ENCODE results near the gene TMPRSS9. TPM values are rescaled to one million over a fixed set of nuclear protein-coding genes. Genes with fewer than 3 reads are reported as not detected.

The TMPRSS9 gene
- total RNA-seq, 3 donors from 2014 or later = not detected

Other genes with a start within 250 kb of the TMPRSS9 start
- 100 to 1,000 TPM in 2 of 3 donors, 10 to 100 TPM in 1; 91.9 to 109 (median 108) TPM for gene AP3D1, start 208.7 kb upstream of the TMPRSS9 start, total RNA-seq
- gene DOT1L, start 196.3 kb upstream of the TMPRSS9 start, total RNA-seq = 10 to 100 TPM; 89.3 to 96.0 (median 94.0) TPM
- gene PLEKHJ1, start 123.9 kb upstream of the TMPRSS9 start, total RNA-seq = 10 to 100 TPM; 69.0 to 92.2 (median 71.4) TPM
- 100 to 1,000 TPM; 174 to 195 (median 179) TPM for gene SF3A2, start 123.4 kb upstream of the TMPRSS9 start, total RNA-seq
- 1 to 10 TPM; 3.9 to 9.4 (median 5.8) TPM for gene AMH, start 110.9 kb upstream of the TMPRSS9 start, total RNA-seq
- under 1 TPM; 0.63 to 0.95 (median 0.89) TPM for gene JSRP1, start 103.8 kb upstream of the TMPRSS9 start, total RNA-seq
- under 1 TPM in 1 of 3 donors, not detected in 2; 0.11 TPM for gene PEAK3, start 78.1 kb upstream of the TMPRSS9 start, total RNA-seq
- gene LINGO3, start 52.1 kb upstream of the TMPRSS9 start, total RNA-seq = not detected
- gene LSM7, start 31.7 kb upstream of the TMPRSS9 start, total RNA-seq = 100 to 1,000 TPM; 275 to 313 (median 307) TPM
- 10 to 100 TPM; 42.1 to 45.3 (median 42.2) TPM for gene SPPL2B, start 31.6 kb upstream of the TMPRSS9 start, total RNA-seq
- gene TIMM13, start 67.3 kb downstream of the TMPRSS9 start, total RNA-seq = 100 to 1,000 TPM; 273 to 326 (median 286) TPM
- gene LMNB2, start 96.7 kb downstream of the TMPRSS9 start, total RNA-seq = 10 to 100 TPM; 90.9 to 98.3 (median 92.0) TPM
- 10 to 100 TPM; 67.4 to 75.5 (median 72.8) TPM for gene GADD45B, start 115.9 kb downstream of the TMPRSS9 start, total RNA-seq

Measured in activated T-cell treated with anti-CD3 and anti-CD28 coated beads, Interleukin-2, amount 50 U/mL, for 4 hours (primary cell).